Measurements from ENCODE around the gene FABP2. TPM values are rescaled to one million over a fixed set of nuclear protein-coding genes. Genes with fewer than 3 reads are reported as not detected.
"Not testable (repeated sequence)": the region's sequence is repeated elsewhere in the genome, so short reads cannot be mapped to it uniquely, and the experiment has no call there.

Gene FABP2
- total RNA-seq (2022) (not detected in 2 replicates), Bru-seq, nascent RNA (not detected), BruChase-seq, experiment 1, labeled RNA remaining after a 6-hour chase (not detected), BruChase-seq, experiment 2, labeled RNA remaining after a 2-hour chase (not detected)
- long read RNA-seq: 0 reads

DNA sequence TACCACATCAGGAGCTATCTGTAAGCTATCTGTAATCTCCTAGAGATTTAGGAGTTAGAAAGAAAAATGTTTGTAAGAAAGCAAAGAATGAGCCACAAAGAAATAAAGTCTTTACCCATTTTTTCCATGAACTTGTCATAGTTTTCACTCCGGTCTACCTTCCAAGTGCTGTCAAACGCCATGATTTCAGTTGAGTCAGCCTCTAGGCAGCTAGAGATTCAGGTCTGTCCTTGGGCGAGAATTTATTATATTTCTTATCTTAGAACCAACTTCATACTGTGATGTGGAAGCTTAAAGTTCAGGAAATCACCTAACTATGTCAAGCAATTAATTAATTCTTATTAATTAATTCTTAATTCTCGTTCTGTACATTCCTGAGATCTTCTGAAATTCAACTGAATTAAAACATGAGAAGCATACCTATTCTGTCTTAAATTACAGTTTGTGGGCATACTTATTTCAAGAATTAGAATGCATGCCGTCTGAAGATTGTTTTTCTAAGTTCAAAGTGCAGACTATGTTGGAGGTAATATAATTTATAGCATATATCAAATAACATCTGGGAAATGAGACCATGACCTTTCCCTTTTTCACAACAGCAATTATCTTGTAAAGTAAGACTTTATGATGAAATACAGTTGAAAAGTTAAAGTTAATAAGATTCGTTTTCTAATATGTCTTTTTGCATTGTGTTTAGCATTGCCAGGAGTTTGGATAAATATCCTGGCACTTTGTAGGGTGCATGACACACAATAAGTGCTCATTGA lies at the start of gene FABP2:
FABP2 (minus strand) TSS at position 218 of the 767 bp plus-strand sequence; CDS start at position 182, 36 bp downstream.
- ChIA-PET CTCF (no interaction called here), POLR2A (interaction anchor here (0.7 kb wide), 1 partner anchor 28 kb away, joined by 3 read pairs; no protein-coding TSS in a partner anchor)
- H3K36me3 Mint-ChIP-seq (ENCODE audit: insufficient read depth, unreplicated experiment): no peaks in the 10 kb centered on the region
- no peak within 1 kb of the TSS for H3K4me3 Mint-ChIP-seq (ENCODE audit: unreplicated experiment)
- no peak for DNase-seq (ENCODE audit: unreplicated experiment)
- intact Hi-C loops (cut with micrococcal nuclease): no loop called here
- no peak within 1 kb of the TSS for H3K27ac Mint-ChIP-seq (ENCODE audit: low read depth, unreplicated experiment)
- H3K9me3 Mint-ChIP-seq (ENCODE audit: unreplicated experiment): no peaks in the 10 kb centered on the region
- TF ChIP-seq, protein P1, sequence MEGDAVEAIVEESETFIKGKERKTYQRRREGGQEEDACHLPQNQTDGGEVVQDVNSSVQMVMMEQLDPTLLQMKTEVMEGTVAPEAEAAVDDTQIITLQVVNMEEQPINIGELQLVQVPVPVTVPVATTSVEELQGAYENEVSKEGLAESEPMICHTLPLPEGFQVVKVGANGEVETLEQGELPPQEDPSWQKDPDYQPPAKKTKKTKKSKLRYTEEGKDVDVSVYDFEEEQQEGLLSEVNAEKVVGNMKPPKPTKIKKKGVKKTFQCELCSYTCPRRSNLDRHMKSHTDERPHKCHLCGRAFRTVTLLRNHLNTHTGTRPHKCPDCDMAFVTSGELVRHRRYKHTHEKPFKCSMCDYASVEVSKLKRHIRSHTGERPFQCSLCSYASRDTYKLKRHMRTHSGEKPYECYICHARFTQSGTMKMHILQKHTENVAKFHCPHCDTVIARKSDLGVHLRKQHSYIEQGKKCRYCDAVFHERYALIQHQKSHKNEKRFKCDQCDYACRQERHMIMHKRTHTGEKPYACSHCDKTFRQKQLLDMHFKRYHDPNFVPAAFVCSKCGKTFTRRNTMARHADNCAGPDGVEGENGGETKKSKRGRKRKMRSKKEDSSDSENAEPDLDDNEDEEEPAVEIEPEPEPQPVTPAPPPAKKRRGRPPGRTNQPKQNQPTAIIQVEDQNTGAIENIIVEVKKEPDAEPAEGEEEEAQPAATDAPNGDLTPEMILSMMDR (IDR thresholded peaks at IDR 0.05; ENCODE audit: unreplicated experiment): no peak
- H3K27me3 Mint-ChIP-seq (ENCODE audit: insufficient read depth, unreplicated experiment): peaks cover 7% of the 10 kb centered on the region
- no TSS peak for BruUV-seq (replicated peaks)
- H3K4me1 Mint-ChIP-seq (ENCODE audit: insufficient read depth, unreplicated experiment): no peaks in the 10 kb centered on the region

DNA sequence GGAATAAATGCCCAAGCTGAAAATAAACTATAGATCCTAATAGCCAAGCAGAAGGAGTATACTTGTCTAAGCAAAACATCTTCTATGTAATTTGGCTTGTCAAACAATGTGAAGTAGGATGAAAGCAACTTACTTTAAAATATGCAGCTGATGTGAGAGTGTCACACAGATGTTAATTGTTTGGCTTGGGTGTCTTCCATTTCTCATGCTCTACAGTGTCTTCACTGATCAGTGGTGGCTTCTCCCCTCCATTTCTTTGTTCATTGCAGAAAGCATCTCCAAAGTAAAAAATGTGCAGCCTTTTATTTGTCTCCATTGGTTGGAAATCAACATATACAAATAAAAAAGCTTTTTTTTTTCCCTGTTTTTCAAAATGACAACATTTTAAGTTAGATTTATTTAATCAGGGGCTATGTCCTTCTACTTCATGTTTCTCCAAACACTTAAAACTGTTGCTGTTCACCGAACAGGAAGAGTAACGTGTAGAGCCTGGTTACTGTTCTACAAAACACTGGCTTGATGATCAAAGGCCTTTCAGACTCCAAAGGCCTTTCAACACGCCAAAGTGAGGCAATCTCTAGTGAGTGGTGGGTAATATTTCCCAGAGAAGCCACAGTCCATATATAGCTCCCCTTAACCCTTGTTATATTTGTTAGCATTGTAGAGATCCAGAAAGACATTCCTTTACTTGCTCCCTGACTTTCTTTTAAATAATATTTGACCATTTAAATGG lies 49.2 kb upstream of the FABP2 start:
- ChIA-PET CTCF (interaction anchor here (0.7 kb wide), 1 partner anchor 53 kb away, joined by 3 read pairs; no protein-coding TSS in a partner anchor), POLR2A (interaction anchor here (0.6 kb wide), 1 partner anchor 83 kb away, joined by 3 read pairs; no protein-coding TSS in a partner anchor)
- peak overlapping the region; percentile 32 for H3K27ac Mint-ChIP-seq (ENCODE audit: low read depth, unreplicated experiment)

DNA sequence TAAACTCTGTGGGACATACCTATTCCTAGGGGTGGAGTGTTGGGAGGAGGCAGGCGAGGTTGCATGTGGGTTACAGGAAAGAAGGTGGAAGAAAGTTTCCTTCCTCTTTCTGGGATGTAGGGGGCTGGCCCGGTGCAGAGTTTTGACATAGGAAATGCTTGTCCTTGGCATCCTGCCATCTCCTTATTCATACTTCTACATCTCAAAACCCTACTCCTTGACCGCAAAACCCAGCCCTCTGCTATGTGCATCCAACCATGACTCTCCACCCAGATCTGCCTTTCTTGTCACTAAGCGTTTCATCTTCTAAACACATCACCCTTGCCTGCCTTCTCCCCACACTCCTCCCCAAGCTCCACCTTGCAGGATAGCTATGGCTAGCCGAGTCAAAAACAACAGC lies 48.5 kb upstream of the FABP2 start:
- BruUV-seq (replicated peaks); H3K9me3 Mint-ChIP-seq (ENCODE audit: unreplicated experiment); intact Hi-C loops (cut with micrococcal nuclease); H3K27me3 Mint-ChIP-seq (ENCODE audit: insufficient read depth, unreplicated experiment); H3K4me1 Mint-ChIP-seq (ENCODE audit: insufficient read depth, unreplicated experiment); H3K4me3 Mint-ChIP-seq (ENCODE audit: unreplicated experiment); H3K36me3 Mint-ChIP-seq (ENCODE audit: insufficient read depth, unreplicated experiment): not testable (repeated sequence)
- peak; percentile 87 for DNase-seq (ENCODE audit: unreplicated experiment)
- H3K27ac Mint-ChIP-seq (ENCODE audit: low read depth, unreplicated experiment): peak overlapping the region; percentile 32
- ChIA-PET POLR2A (interaction anchor here (0.6 to 0.7 kb wide), 2 partner anchors 84 to 437 kb away, joined by 3 to 4 read pairs; no protein-coding TSS in a partner anchor), CTCF (interaction anchor here (0.6 kb wide), 1 partner anchor 1111 kb away, joined by 3 read pairs; no protein-coding TSS in a partner anchor)

More for the DNA sequence above, 49.2 kb upstream of the FABP2 start:
- DNase-seq (ENCODE audit: unreplicated experiment); H3K27me3 Mint-ChIP-seq (ENCODE audit: insufficient read depth, unreplicated experiment); H3K4me1 Mint-ChIP-seq (ENCODE audit: insufficient read depth, unreplicated experiment); H3K4me3 Mint-ChIP-seq (ENCODE audit: unreplicated experiment); BruUV-seq (replicated peaks); intact Hi-C loops (cut with micrococcal nuclease); H3K36me3 Mint-ChIP-seq (ENCODE audit: insufficient read depth, unreplicated experiment); H3K9me3 Mint-ChIP-seq (ENCODE audit: unreplicated experiment): not testable (repeated sequence)

DNA sequence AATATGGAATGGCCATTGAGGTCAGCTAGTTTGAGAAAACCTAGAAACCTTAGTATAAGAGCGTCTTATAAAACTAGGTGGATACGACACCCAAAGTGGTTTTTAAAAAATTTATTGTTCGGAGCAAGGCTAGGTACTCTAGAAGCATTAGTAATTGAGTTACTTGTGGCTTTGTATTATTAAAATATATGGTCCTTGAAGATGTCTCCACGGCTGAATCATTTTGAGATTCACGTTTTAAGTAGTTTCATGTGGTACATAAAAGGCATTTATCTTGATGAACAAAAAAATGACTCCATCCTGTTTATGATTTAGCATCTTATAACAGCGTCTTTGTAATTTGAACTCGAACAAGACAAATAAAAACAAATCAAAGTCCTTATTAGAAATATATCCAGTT lies 44.9 kb upstream of the FABP2 start:
- H3K27ac Mint-ChIP-seq (ENCODE audit: low read depth, unreplicated experiment); intact Hi-C loops (cut with micrococcal nuclease); BruUV-seq (replicated peaks); H3K36me3 Mint-ChIP-seq (ENCODE audit: insufficient read depth, unreplicated experiment); POLR2A ChIA-PET; DNase-seq (ENCODE audit: unreplicated experiment); H3K9me3 Mint-ChIP-seq (ENCODE audit: unreplicated experiment); H3K4me3 Mint-ChIP-seq (ENCODE audit: unreplicated experiment); CTCF ChIA-PET; H3K27me3 Mint-ChIP-seq (ENCODE audit: insufficient read depth, unreplicated experiment): not testable (repeated sequence)
- H3K4me1 Mint-ChIP-seq (ENCODE audit: insufficient read depth, unreplicated experiment): peaks cover 15% of the 10 kb centered on the region

DNA sequence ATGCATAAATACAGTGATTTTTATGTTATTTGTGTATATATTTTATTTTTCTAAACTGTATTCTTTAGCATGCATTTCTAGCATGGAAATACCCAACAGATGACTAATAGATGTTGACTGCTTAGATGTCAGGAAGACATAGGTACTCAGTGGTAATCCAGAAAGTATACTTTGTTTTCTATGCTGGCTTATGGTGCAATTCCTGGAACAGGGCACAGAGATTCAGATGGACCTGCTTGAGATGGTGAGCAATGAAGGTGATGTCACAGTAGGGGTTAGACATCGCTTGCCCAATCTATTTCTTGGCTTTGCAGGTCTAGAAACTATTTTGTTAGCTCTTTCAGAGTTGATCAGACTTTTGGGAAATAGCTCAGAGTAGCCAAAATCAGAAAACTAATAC lies 42.3 kb upstream of the FABP2 start:
- CTCF ChIA-PET; BruUV-seq (replicated peaks); H3K27me3 Mint-ChIP-seq (ENCODE audit: insufficient read depth, unreplicated experiment); H3K4me1 Mint-ChIP-seq (ENCODE audit: insufficient read depth, unreplicated experiment); H3K4me3 Mint-ChIP-seq (ENCODE audit: unreplicated experiment); H3K9me3 Mint-ChIP-seq (ENCODE audit: unreplicated experiment); H3K36me3 Mint-ChIP-seq (ENCODE audit: insufficient read depth, unreplicated experiment); intact Hi-C loops (cut with micrococcal nuclease); H3K27ac Mint-ChIP-seq (ENCODE audit: low read depth, unreplicated experiment): not testable (repeated sequence)
- DNase-seq (ENCODE audit: unreplicated experiment): peak; percentile 44
- POLR2A ChIA-PET: interaction anchor here (0.7 kb wide), 1 partner anchor 63 kb away, joined by 4 read pairs; no protein-coding TSS in a partner anchor

DNA sequence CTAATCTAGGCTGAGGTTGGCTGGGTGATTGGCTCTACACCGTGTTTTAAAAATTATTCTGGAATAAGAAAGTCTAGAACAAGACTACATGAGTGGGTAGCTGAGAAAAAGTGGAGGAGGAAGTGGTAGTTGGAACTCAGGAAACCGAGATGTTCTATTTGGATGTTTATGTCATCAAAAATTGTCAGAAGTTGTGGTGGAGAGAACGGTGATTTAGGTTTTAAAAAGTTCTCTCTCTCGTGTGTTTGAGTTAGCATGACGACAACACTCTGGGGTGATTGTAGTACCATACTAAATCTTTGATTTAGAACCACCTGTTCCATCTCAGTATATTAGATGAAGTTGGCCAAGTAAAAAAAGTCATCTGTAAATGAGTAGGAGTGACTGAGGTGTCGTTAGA lies 41.4 kb upstream of the FABP2 start:
- DNase-seq (ENCODE audit: unreplicated experiment); BruUV-seq (replicated peaks); H3K36me3 Mint-ChIP-seq (ENCODE audit: insufficient read depth, unreplicated experiment); H3K27me3 Mint-ChIP-seq (ENCODE audit: insufficient read depth, unreplicated experiment); H3K4me3 Mint-ChIP-seq (ENCODE audit: unreplicated experiment); CTCF ChIA-PET; H3K27ac Mint-ChIP-seq (ENCODE audit: low read depth, unreplicated experiment); H3K4me1 Mint-ChIP-seq (ENCODE audit: insufficient read depth, unreplicated experiment); H3K9me3 Mint-ChIP-seq (ENCODE audit: unreplicated experiment); intact Hi-C loops (cut with micrococcal nuclease): not testable (repeated sequence)
- POLR2A ChIA-PET: interaction anchor here (0.7 kb wide), 1 partner anchor 62 kb away, joined by 4 read pairs; no protein-coding TSS in a partner anchor

DNA sequence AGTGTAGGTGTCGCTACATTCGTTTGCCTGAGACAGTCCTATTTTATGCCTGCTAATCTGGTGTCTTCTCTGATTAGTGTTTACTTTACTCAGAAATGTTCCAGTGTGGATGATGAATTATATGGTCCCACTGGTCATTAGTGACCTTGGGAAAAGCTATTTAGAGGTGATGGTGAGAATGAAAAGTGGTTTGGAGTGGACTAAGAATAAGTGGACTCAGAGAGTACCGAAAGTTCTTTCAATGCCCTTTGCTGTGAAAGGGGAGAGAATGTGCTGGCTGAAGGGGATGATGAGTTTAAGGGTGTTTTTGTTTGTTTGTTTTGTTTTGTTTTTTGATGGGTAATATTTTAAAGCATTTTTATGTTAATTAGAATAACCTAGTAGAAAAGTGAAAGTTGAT lies 40.5 kb upstream of the FABP2 start:
- H3K9me3 Mint-ChIP-seq (ENCODE audit: unreplicated experiment); CTCF ChIA-PET; H3K4me3 Mint-ChIP-seq (ENCODE audit: unreplicated experiment); POLR2A ChIA-PET; BruUV-seq (replicated peaks); H3K36me3 Mint-ChIP-seq (ENCODE audit: insufficient read depth, unreplicated experiment); H3K4me1 Mint-ChIP-seq (ENCODE audit: insufficient read depth, unreplicated experiment); H3K27ac Mint-ChIP-seq (ENCODE audit: low read depth, unreplicated experiment); intact Hi-C loops (cut with micrococcal nuclease); H3K27me3 Mint-ChIP-seq (ENCODE audit: insufficient read depth, unreplicated experiment); DNase-seq (ENCODE audit: unreplicated experiment): not testable (repeated sequence)

DNA sequence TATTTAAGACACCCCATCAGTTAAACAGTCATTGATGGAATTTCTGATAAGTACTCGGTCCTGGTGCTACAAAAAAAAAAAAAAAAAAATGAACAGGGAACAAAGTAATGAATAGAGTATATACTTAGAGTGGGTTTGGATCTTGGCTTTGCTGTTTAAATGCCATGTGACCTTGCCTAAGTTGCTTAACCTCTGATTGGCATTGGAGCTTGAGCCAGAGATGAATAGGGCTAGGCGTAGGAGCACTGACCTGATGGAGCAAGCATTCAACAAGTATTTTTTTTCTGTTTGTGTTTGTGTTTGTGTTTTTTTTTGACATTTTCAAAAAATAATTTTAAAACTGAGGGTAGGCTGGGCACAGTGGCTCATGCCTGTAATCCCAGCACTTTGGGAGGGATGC lies 37.9 kb upstream of the FABP2 start:
- POLR2A ChIA-PET: interaction anchor here (0.7 kb wide), 1 partner anchor 37 kb away, joined by 3 read pairs; no protein-coding TSS in a partner anchor
- H3K4me3 Mint-ChIP-seq (ENCODE audit: unreplicated experiment); H3K36me3 Mint-ChIP-seq (ENCODE audit: insufficient read depth, unreplicated experiment); H3K4me1 Mint-ChIP-seq (ENCODE audit: insufficient read depth, unreplicated experiment); BruUV-seq (replicated peaks); H3K27ac Mint-ChIP-seq (ENCODE audit: low read depth, unreplicated experiment); intact Hi-C loops (cut with micrococcal nuclease); H3K9me3 Mint-ChIP-seq (ENCODE audit: unreplicated experiment); H3K27me3 Mint-ChIP-seq (ENCODE audit: insufficient read depth, unreplicated experiment); DNase-seq (ENCODE audit: unreplicated experiment): not testable (repeated sequence)
- CTCF ChIA-PET: interaction anchor here (0.7 kb wide), 1 partner anchor 167 kb away, joined by 3 read pairs; no protein-coding TSS in a partner anchor
